ENCODE data around the gene GLB1L.

- TF ChIP-seq CTCF (IDR thresholded peaks at IDR 0.05) (peak in 1 of 5 experiments; percentile 31), POLR2A (IDR thresholded peaks at IDR 0.05) (peak; percentile 25 to 80)
Measured at GRCh38 chr2:219218732-219219701, 26.2 kb downstream of the GLB1L start, which contains the start of gene ABCB6.

All from tibial nerve (tissue), 3 donors.